Muscle of arm (tissue), 12 donors: ENCODE data around the gene ERMAP. TPM values are rescaled to one million over a fixed set of nuclear protein-coding genes. Genes with fewer than 3 reads are reported as not detected.
"Not testable (repeated sequence)": the region's sequence is repeated elsewhere in the genome, so short reads cannot be mapped to it uniquely, and the experiment has no call there.

Experiments
- DNase-seq: peaks from one replicate; pipeline ENCODE4 v3.0.0-alpha.2; 2013
- polyA plus RNA-seq, 12 donors: library from polyadenylated mRNA; unstranded; fragments of 120-200 nt; gene quantifications; one replicate each; pipeline ENCODE4 v1.2.1, GENCODE V29; 2013; ENCODE audit not compliant: insufficient read length in 12 of 12

The ERMAP gene
- polyA plus RNA-seq, 12 donors, result 7.9 to 26.6 (median 9.2) TPM; not detected in 1

DNA sequence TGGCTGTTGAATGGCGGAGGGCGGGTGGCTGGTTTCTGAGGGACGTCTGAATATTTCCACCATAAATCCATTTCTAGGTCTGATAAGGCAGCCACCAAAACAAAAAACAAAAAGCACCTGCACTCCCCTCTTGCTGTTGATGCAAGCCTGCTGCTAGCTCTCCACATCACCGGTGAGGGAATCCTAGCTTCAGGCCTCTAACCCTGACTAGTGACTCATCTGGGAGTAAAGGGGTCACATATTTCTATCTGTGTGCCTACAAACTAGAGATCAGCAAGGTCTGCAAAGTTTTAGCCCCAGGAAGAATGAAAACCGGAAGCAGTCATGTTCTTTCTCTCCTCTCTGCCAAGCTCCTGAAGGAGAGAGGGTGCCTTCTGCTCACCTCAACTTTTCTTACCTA is 10.3 kb upstream of the ERMAP start:
- no peak for DNase-seq

DNA sequence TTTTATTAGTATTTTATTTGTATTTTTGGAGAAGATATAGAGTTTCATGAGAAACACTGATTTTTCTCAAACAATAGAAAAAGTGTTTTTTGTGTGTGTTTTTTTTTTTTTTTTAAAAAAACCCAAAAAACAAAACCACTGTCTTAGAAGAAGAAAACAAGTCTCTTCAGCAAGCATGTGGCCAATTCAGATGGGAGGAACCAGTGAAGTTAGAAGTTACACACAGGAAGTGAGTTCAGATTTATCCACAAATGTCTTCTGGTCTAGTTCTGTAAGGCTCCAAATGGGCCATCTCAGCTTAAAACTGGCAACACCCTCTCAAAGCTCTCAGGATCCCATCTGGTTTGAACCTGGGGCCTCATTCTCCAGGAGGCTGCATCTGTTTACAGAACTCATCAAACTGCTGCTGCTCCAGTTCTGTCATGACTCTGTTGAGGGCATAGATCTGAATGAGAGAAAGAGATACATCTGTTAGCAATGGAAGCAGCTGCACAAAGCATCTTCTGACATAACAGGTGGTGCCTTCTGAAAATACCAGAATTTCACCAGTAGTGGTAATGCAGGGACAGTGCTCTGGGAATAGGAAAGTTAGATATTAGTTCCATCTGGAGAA is 9.8 kb upstream of the ERMAP start:
- DNase-seq, result no peak

DNA sequence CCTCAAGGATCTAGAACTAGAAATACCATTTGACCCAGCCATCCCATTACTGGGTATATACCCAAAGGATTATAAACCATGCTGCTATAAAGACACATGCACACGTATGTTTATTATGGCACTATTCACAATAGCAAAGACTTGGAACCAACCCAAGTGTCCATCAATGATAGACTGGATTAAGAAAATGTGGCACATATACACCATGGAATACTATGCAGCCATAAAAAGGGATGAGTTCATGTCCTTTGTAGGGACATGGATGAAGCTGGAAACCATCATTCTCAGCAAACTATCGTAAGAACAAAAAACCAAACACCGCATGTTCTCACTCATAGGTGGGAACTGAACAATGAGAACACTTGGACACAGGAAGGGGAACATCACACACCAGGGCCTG is 2.1 kb upstream of the ERMAP start:
- DNase-seq, result not testable (repeated sequence)

DNA sequence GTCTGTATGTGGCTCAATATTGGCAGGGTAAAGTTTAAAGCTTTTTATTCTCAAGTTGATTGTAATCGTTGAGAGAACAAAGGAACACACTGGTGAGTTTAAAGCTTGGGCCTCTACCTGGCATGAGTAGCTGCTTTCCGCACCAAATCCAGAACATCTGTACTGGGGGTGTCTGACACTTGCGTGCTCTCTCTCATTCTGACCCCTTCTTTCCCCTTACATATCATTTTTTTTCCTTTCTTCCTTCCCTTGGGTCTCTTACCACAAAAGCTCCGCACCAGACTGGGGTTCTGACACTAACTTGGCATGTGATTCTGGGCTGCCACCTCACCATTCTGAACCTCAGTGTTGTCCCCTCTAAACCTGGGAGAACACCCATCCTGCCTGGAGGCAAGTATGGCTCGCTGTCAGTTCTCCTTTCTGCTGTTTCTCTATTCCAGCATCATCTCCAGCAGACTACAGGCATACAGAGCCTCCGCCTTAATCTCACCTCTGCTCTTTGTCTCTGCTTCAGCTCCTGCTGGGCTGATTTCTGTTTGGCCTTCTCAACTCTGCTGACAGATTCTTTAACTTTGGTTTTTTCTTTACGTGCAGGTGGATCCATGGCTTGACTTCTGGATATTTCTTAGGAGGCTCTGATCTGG is 859 bp upstream of the ERMAP start:
- DNase-seq, result peak; percentile 31

DNA sequence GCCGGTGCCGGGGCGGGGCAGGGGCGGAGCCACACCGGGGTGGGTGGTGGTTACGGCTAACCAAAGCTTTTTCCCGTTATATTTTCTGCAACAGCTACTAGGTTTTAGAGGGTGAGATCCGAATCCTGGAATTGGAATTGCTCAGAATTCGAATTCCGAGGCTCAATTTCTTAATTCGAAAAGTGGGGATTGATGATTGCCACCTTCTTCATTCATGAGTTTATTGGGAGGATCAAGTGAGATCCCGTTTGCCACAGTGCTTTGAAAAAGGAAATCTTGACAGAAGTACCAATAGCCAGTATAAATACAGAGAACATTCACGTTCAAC is 482 bp downstream of the ERMAP start:
- no peak for DNase-seq

DNA sequence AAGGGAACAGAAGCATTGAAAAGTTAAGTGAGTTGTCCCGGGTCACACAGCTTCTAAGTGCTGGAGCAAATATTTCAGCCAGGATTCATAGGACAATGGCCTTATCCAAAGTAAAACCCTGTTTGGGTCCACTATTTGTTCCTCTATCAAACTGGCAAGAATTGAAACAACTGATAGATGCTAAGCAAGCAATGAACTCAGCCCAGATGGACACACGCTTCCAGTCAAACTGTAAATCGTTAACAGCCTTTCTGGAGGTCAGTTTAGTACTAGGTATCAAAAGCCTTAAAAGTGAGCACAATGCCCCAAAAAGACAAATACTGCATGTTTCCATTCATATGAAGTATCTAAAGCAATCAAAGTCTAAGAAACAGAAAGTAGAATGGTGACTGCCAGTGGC is 1.1 kb downstream of the ERMAP start:
- no peak for DNase-seq

DNA sequence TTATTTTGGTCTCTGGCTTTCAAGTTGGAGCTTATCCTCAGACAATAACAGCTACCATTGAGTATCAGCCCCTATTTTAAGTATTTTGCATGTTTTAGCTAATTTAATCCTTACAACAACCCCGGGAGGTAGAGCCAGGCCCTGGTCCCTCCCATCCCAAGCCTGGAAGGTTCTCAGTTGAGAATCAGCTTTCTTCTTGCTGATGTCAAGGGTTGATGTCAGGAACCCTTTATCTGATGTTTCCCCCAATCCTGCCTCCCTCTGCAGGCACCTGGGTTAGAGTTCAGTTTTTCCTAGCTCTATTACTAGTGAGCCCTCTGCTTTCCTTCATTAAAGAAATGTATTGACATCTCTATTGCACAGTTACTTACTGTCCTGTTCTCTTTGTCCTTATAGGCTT is 3.9 kb downstream of the ERMAP start:
- no peak for DNase-seq

DNA sequence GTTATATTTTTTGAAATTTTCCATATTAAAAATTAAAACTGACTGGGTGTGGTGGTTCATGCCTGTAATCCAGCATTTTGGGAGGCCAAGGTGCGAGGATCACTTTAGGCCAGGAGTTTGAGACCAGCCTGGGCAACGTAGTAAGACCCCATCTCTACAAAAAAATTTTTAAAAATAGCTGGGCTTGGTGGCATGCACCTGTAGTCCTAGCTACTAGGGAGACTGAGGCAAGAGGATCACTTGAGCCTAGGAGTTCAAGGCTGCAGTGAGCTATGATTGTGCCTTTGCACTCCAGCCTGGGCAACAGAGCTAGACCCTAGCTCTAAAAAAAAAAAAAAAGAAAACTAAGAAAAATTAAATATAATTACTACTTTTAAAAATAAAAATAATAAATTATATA is 4.8 kb downstream of the ERMAP start:
- no peak for DNase-seq

DNA sequence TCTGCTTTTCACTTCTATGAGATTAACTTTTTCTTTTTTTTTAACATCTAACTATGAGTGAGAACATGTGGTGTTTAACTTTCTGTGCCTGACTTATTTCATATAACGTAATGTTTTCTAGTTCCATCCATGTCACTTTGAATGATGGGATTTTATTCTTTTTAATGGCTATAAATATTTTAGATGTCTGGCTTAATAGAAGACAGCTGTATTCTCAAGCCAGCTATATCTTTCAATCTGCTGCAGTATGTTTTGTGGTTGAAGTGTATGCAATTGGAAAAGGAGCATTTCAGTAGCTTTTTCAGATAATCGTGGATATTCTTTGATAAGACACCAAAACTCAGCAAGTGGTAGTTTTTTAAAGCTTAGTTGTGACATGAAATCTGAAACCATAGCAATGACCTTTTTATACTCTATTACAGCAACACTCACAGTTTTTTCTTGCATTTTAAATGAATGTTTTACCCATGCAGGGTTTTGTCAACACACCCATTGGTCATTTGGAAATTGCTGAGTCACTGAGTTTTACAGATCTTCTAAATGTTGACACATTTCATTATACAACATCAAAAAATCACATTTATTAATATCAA is 6.0 kb downstream of the ERMAP start:
- no peak for DNase-seq

DNA sequence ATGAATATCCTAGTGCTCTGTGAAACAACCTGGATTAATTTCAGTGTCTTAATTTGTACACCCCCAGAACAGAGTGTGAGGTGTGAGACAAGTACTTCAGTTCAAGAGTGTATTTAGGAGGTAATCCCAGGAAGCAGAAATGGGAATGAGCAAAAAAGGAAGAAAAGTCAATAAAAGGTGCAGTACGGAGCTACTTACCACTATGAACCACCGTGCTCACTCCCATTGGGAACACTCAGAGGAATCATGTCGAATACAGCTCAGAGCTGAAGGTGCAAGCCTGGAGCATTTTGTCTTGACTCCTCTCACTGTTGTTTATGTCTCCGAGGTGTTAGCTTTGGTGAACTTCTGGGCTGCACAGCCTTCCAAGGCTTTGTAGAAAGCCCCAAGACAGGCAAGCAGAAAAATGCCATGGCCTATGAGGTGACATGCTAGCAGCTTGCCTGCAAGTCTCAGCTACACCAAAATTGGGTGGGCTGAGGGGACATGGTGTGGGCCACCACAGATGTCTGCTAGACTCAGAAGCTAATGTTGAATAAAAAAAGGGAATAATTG is 7.6 kb downstream of the ERMAP start:
- DNase-seq, result no peak

DNA sequence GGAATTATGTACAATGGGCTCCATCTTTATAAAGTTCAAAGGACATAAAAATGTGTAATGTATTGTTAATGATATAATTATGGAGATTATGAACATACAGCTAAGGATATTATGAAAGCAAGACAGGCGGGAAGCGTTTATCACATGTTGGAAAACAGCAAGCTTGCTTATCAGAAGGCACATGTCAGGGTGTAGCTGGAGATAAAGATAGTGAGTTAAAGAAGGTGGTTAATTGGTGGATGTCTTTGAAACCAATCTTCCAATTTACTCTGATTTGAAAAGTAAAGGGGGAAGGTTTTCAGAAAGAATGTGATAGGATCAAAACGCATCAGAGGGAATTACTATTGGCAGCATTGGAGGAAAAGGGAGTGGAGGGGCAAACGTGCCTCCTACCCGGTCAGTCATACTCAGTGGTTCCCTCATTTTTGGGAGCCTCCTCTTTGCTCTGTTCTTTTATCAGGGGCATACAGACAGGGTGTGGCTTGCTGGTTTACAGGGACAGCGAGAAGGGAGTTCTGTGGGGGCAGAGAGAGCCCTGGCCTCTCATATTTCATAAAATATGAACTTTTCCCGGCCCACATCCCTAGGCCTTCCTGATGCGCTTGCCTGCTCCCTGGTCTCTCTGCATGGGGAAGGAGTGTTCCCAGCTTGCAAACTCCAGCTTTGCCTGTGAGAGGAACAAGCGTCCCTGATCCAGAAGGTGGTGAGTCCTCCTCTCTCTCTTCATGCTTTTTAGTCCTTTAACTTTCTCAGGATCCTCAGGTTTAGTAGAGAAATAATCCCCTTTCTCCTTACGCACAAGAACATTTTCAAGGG is 8.3 kb downstream of the ERMAP start:
- no peak for DNase-seq

DNA sequence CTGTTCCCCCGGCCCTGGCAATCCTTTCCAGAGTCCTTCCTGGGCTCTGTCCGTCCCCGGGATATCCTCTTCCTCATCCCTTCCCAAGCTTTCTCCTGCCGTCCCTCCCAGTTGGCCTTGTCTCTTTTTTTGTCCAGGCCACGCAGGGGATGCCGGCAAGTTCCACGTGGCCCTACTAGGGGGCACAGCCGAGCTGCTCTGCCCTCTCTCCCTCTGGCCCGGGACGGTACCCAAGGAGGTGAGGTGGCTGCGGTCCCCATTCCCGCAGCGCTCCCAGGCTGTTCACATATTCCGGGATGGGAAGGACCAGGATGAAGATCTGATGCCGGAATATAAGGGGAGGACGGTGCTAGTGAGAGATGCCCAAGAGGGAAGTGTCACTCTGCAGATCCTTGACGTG is 13.7 kb downstream of the ERMAP start:
- no peak for DNase-seq

DNA sequence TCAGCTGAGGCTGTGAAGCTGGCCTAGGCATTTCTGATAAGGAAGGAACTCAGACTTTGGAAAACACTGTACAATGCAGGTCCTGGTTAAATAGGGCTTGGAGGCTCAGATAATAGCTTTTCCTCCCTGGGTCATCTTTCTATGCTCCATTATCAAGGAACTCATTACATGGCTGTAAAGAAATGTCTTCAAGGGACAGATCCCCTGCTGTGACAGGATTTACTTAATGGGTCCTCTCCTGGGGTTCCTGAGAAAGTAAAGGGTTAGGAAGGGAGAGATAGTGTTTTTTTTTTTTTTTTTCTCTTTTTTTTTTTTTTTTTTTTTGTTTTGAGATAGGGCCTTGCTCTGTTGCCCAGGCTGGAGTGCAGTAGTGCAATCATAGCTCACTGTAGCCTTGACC is 14.4 kb downstream of the ERMAP start:
- no peak for DNase-seq

DNA sequence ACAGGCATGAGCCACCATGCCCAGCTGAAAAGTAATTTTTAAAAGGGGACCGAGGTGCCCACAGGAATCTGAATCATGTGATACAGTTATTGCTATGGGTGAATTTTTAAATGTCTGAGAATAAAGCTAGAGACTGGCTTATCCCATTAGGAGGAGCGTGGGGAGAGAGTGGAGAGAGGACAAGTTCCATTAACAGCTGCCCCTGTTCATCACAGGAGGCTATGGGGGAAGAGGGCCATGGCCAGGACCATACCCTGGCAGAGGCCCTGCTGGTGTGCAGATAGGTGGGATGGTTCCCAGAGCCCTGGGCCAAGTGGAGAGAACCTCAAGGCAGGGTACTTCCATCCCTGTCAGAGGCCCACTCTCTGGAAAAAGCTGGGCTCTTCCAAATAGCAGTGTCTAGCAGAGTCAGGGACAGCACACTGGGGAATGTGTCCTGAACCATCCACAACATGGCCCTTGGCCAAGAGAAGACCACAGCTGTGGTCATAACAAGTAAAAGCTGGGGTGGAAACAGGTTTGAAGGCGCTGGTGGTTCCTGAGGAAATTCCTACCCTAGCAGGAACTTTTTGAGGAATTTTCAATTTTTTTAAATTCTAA is 15.8 kb downstream of the ERMAP start:
- DNase-seq, result no peak

DNA sequence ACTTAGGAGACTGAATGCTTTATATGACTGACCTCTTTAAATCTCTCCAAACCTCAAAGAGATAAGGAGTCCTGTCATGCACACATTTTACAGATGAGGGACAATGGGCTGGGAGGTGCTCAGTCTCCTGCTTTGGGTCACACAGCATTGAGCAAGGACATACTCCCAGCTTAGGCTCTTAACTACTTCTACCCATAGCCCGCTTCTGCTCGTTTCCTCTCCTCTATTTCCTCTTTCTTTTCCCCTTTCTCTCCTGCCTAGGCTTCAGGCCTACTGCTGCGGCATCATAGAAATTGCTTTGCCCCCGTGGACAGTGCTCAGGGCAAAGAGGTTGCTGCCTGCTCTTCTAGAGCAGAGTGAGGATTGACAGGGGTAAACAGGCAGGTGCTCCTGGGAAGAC is 17.1 kb downstream of the ERMAP start:
- DNase-seq, result no peak

DNA sequence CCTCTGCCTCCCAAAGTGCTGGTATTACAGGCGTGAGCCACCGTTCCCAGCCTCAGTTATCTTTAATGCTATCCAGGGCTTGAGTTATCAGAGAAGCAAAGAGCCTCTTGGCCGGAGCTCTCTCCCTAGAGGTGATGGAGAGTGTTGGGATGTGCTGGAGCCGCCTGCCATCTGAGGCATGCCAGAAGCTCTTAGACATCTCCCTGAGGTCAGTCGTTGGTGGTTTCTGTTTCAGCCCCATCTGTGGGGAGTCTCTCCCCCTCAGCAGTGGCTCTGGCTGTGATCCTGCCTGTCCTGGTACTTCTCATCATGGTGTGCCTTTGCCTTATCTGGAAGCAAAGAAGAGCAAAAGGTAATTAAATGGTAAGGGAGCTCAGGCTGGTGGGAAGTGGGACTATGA is 17.9 kb downstream of the ERMAP start:
- DNase-seq, result no peak

DNA sequence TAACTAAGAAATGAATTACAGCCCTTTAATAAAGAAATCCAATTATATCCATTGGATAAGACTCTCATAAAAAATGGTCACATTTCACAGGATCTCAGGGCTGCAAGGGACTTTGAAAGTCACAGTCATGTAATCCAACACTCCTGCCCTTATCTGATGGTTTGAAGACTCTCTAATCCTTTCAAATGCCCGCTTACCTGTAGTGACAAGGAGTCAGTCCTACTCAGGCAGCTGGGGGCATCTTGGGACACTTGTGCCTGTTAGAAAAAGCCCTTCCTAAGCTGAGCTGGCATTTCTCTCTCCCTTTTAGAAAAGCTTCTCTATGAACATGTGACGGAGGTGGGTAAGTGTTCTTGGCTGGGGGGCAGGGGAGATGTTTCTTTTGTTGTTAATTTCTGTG is 18.5 kb downstream of the ERMAP start:
- DNase-seq, result no peak

DNA sequence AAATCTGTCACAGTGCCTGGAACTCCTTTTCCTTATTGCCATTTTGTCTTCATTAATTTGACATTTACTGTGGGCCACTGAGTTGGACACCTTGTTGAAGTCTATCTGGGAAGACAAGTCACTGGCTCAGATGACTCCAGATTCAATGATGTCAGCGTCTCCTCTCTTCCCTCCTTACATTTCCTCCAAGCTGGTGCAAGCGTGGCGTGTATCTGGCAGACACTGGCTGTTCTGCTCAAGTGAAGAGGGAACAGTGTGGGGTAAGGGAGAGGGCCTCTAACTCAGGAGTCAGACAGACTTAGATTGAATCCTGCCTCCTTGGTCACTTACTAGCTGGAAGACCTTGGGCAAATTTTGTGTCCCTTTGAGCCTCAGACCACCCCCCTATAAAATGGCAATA is 20.8 kb downstream of the ERMAP start:
- DNase-seq, result no peak

DNA sequence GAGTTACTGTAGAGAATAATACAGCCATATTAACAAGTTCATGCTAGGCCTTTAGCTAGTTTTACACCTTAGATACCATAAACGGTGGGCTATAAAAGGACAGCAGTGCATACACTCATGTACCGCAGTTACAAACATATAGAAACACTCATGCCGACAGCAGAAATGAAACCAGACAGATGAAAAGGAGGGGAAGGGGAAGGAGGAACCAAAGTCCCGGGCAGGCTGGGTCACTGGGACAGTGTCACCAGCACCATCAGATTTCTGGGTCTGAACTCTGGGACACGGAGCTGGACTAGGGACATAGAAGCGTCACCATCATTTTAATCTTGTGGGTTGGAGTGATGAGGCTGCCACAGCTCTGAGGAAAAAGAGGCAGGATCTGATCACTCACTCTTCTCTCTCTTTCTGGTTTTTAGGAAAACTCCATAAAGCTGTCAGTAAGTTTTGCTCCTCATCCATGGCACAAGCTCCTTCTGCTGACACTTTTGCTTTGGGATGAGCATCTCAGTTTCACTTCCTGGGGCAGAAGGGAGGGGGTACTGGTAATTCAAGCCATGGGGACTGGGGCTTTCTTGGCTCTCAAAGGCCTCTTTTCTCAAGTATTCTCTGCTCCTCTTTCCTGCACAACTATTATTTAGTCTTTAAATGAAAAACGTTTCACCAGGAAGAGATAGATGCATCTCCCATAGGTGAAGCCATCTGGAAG is 21.7 kb downstream of the ERMAP start:
- no peak for DNase-seq

DNA sequence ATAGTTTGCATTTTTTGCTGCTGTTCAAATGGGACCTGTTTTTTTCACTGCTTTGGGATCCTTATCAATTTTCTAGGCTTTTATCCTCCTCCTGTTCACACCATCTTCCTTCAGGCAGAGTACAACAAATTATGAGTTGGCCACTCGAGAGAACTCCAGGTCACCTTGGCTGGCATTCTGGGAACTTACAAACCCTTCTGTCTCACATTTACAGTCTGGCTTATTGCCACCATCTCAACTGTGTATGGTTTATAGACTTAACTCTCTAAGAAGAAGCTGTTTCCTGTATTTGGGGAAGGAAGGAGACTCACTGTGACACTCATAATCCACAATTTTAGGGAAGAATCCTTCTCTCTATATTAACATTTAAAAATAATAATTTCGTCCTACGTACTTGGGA is 24.1 kb downstream of the ERMAP start:
- DNase-seq, result no peak

DNA sequence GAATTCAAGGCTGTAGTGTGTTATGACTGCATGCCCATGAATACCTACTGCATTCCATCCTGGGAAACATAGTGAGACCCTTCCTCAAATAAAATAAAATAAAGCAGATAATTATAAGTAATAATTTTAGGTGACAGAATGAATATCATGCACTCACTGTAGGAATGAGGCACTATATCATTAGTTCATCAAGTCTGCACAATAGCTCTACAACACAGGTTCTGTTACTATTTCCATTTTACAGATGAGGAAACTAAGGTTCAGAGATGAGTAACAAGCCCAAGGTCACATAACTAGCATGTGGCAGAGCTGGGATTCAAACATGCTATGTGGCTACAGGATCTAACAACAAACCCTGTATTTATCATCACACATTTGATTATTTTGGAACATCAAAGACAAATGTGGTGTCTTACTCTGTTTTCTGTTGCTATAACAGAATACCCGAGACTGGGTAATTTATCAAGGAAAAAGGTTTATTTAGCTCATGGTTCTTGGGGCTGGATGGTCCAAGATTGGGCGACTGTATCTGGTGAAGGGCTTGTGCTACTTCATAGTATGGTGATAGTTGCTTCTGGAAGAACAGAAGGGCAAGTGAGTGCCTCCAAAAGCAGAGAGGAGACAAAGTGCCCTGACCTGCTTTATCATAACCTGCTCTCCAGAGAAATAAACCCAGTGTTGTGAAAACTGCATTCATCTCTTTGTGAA is 24.7 kb downstream of the ERMAP start:
- no peak for DNase-seq
